HG03095 (cell line): ENCODE data around the gene AGBL4.
"Not testable (repeated sequence)": the region's sequence is repeated elsewhere in the genome, so short reads cannot be mapped to it uniquely, and the experiment has no call there.

Experiments
- ATAC-seq: cut with Tn5 transposase; IDR thresholded peaks from one replicate; pipeline ENCODE4 v1.9.1; 2021; ENCODE audit warnings: moderate library complexity; ENCODE audit not compliant: unreplicated experiment

The AGBL4 gene

GRCh38 chr1:49050041-49050440 lies 973.7 kb downstream of the AGBL4 start:
- no peak for ATAC-seq

GRCh38 chr1:49048188-49048587 lies 975.6 kb downstream of the AGBL4 start:
- ATAC-seq: no peak

GRCh38 chr1:49046305-49046704 lies 977.4 kb downstream of the AGBL4 start:
- ATAC-seq: no peak

GRCh38 chr1:49045371-49045770 lies 978.4 kb downstream of the AGBL4 start:
- no peak for ATAC-seq

- no peak for ATAC-seq
Observed at GRCh38 chr1:49036700-49037099, 987.1 kb downstream of the AGBL4 start.

GRCh38 chr1:49028396-49028795 lies 995.4 kb downstream of the AGBL4 start:
- no peak for ATAC-seq

GRCh38 chr1:49026230-49026811 lies 997.4 kb downstream of the AGBL4 start:
- ATAC-seq: no peak

GRCh38 chr1:49016030-49016977 lies 1007.5 kb downstream of the AGBL4 start:
- no peak for ATAC-seq

GRCh38 chr1:49013079-49013478 lies 1010.7 kb downstream of the AGBL4 start:
- no peak for ATAC-seq

GRCh38 chr1:49002981-49003380 lies 1020.8 kb downstream of the AGBL4 start:
- not testable (repeated sequence) for ATAC-seq

GRCh38 chr1:48999321-48999720 lies 1024.4 kb downstream of the AGBL4 start:
- no peak for ATAC-seq

GRCh38 chr1:48996311-48996710 lies 1027.4 kb downstream of the AGBL4 start:
- ATAC-seq: no peak

- no peak for ATAC-seq
Observed at GRCh38 chr1:48988633-48989197, 1035.0 kb downstream of the AGBL4 start.

GRCh38 chr1:48979940-48980339 lies 1043.8 kb downstream of the AGBL4 start:
- ATAC-seq: no peak

- no peak for ATAC-seq
Observed at GRCh38 chr1:48978413-48978812, 1045.3 kb downstream of the AGBL4 start.

- ATAC-seq: no peak
Observed at GRCh38 chr1:48977273-48977672, 1046.5 kb downstream of the AGBL4 start.

- no peak for ATAC-seq
Observed at GRCh38 chr1:48969971-48970370, 1053.8 kb downstream of the AGBL4 start.

GRCh38 chr1:48967318-48967717 lies 1056.4 kb downstream of the AGBL4 start:
- ATAC-seq: no peak

- no peak for ATAC-seq
Observed at GRCh38 chr1:48966583-48966982, 1057.2 kb downstream of the AGBL4 start.

GRCh38 chr1:48960320-48960719 lies 1063.4 kb downstream of the AGBL4 start:
- ATAC-seq: no peak

- no peak for ATAC-seq
Observed at GRCh38 chr1:48955774-48956173, 1068.0 kb downstream of the AGBL4 start.

- no peak for ATAC-seq
Observed at GRCh38 chr1:48953617-48954016, 1070.1 kb downstream of the AGBL4 start.
